HEK293 (cell line): Measurements from ENCODE around the gene NCR3LG1.

Experiments used
- CTCF ChIA-PET: fragments of 350-600 bp; formaldehyde crosslinking; extraction: SDS; loops from one replicate; lab custom pipeline; 2021; ENCODE audit warnings: antibody characterized with exemption; lab: Yijun Ruan, JAX
- POLR2A ChIA-PET: fragments of 300-600 bp; formaldehyde crosslinking; extraction: SDS; loops from one replicate; lab custom pipeline; 2020; ENCODE audit warnings: antibody characterized with exemption, inconsistent platforms; lab: Yijun Ruan, JAX
- H3K27ac ChIP-seq: fragments of 200-500 bp; sonication (Bioruptor generic); 2 replicates; pipeline ENCODE4 v1.5.1; 2014; ENCODE audit warnings: low read depth, low read length, control low read depth, inconsistent platforms; ENCODE audit errors: extremely low read depth
- H3K36me3 ChIP-seq, 2 experiments: fragments of 200-500 bp in 1 of 2; sonication (Bioruptor generic) in 1 of 2; 1 replicate in 1 of 2; 2 replicates in 1 of 2; pipeline ENCODE4 v1.5.1; 2014 to 2017; ENCODE audit warnings: inconsistent platforms in 2 of 2, low read length in 2 of 2; ENCODE audit not compliant: control insufficient read depth in 2 of 2, insufficient read depth in 1 of 2
- H3K4me1 ChIP-seq: fragments of 200-500 bp; sonication (Bioruptor generic); 2 replicates; pipeline ENCODE4 v1.5.1; 2014; ENCODE audit warnings: mild to moderate bottlenecking, low read length, inconsistent platforms; ENCODE audit not compliant: control insufficient read depth, insufficient read depth
- H3K4me3 ChIP-seq: 2 replicates; pipeline ENCODE4 v1.5.1; 2011; ENCODE audit warnings: low read depth, mild to moderate bottlenecking, control low read depth, low read length, moderate library complexity
- H3K9me3 ChIP-seq: fragments of 200-500 bp; sonication (Bioruptor generic); 2 replicates; pipeline ENCODE4 v1.5.1; 2014; ENCODE audit warnings: low read depth, low read length, inconsistent platforms; ENCODE audit not compliant: control insufficient read depth, insufficient read depth
- HOXA7 ChIP-seq: sonication (generic); formaldehyde crosslinking; IDR thresholded peaks from 2 replicates; pipeline ENCODE4 v1.8.1; 2022; ENCODE audit warnings: missing genetic modification reagents, borderline replicate concordance
- KLF10 ChIP-seq: fragments of 450-650 bp; IDR thresholded peaks from 2 replicates; pipeline ENCODE4 v1.5.1; 2018; ENCODE audit warnings: missing biosample characterization, mild to moderate bottlenecking, missing genetic modification characterization
- KLF8 ChIP-seq: fragments of 450-650 bp; formaldehyde crosslinking; IDR thresholded peaks from 2 replicates; pipeline ENCODE4 v1.5.1; 2016; ENCODE audit warnings: missing biosample characterization, missing genetic modification characterization
- TRIM28 ChIP-seq: IDR thresholded peaks from 2 replicates; pipeline ENCODE4 v1.6.1; 2011; ENCODE audit warnings: low read length, control low read depth, borderline replicate concordance
- YY2 ChIP-seq: fragments of 450-650 bp; formaldehyde crosslinking; IDR thresholded peaks from 2 replicates; pipeline ENCODE4 v1.5.1; 2016; ENCODE audit warnings: missing biosample characterization, missing genetic modification characterization
- ZBTB1 ChIP-seq: fragments of 450-650 bp; formaldehyde crosslinking; IDR thresholded peaks from 2 replicates; pipeline ENCODE4 v1.5.1; 2016; ENCODE audit warnings: missing biosample characterization, missing genetic modification characterization
- ZBTB44 ChIP-seq: fragments of 450-650 bp; IDR thresholded peaks from 2 replicates; pipeline ENCODE4 v1.5.1; 2018; ENCODE audit warnings: missing biosample characterization, mild to moderate bottlenecking, missing genetic modification characterization
- ZBTB6 ChIP-seq: fragments of 450-650 bp; formaldehyde crosslinking; IDR thresholded peaks from 2 replicates; pipeline ENCODE4 v1.5.1; 2017; ENCODE audit warnings: missing biosample characterization, missing genetic modification characterization
- ZFHX2 ChIP-seq: fragments of 450-650 bp; formaldehyde crosslinking; conservative IDR thresholded peaks from 2 replicates; pipeline ENCODE4 v1.5.1; 2016; ENCODE audit warnings: missing biosample characterization, missing genetic modification characterization
- ZNF239 ChIP-seq: fragments of 450-650 bp; formaldehyde crosslinking; IDR thresholded peaks from 2 replicates; pipeline ENCODE4 v1.5.1; 2016; ENCODE audit warnings: missing biosample characterization, missing genetic modification characterization
- ZNF24 ChIP-seq: fragments of 450-650 bp; formaldehyde crosslinking; IDR thresholded peaks from 2 replicates; pipeline ENCODE4 v1.5.1; 2016; ENCODE audit warnings: missing biosample characterization, missing genetic modification characterization
- ZNF26 ChIP-seq: fragments of 450-650 bp; formaldehyde crosslinking; IDR thresholded peaks from 2 replicates; pipeline ENCODE4 v1.5.1; 2016; ENCODE audit warnings: missing biosample characterization, missing genetic modification characterization
- ZNF280C ChIP-seq: fragments of 450-650 bp; formaldehyde crosslinking; IDR thresholded peaks from 2 replicates; pipeline ENCODE4 v1.5.1; 2016; ENCODE audit warnings: missing biosample characterization, missing genetic modification characterization
- ZNF37A ChIP-seq: fragments of 450-650 bp; IDR thresholded peaks from 2 replicates; pipeline ENCODE4 v1.5.1; 2018; ENCODE audit warnings: missing biosample characterization, missing genetic modification characterization
- ZNF398 ChIP-seq: fragments of 450-650 bp; formaldehyde crosslinking; IDR thresholded peaks from 2 replicates; pipeline ENCODE4 v1.5.1; 2017; ENCODE audit warnings: missing biosample characterization, missing genetic modification characterization
- ZNF513 ChIP-seq: fragments of 450-650 bp; IDR thresholded peaks from 2 replicates; pipeline ENCODE4 v1.5.1; 2018; ENCODE audit warnings: missing biosample characterization, missing genetic modification characterization
- ZNF544 ChIP-seq: fragments of 450-650 bp; formaldehyde crosslinking; IDR thresholded peaks from 2 replicates; pipeline ENCODE4 v1.5.0; 2017; ENCODE audit warnings: missing biosample characterization, missing genetic modification characterization
- ZNF560 ChIP-seq: fragments of 450-650 bp; formaldehyde crosslinking; IDR thresholded peaks from 2 replicates; pipeline ENCODE4 v1.5.1; 2017; ENCODE audit warnings: missing biosample characterization, missing genetic modification characterization, borderline replicate concordance
- ZNF596 ChIP-seq: fragments of 450-650 bp; IDR thresholded peaks from 2 replicates; pipeline ENCODE4 v1.5.0; 2018; ENCODE audit warnings: missing biosample characterization, mild to moderate bottlenecking, missing genetic modification characterization, moderate library complexity
- ZNF600 ChIP-seq: fragments of 450-650 bp; formaldehyde crosslinking; IDR thresholded peaks from 2 replicates; pipeline ENCODE4 v1.5.1; 2016; ENCODE audit warnings: missing biosample characterization, missing genetic modification characterization
- ZNF660 ChIP-seq: fragments of 450-650 bp; IDR thresholded peaks from 2 replicates; pipeline ENCODE4 v1.5.1; 2018; ENCODE audit warnings: missing biosample characterization, mild to moderate bottlenecking, missing genetic modification characterization
- ZNF670 ChIP-seq: fragments of 450-650 bp; formaldehyde crosslinking; IDR thresholded peaks from 2 replicates; pipeline ENCODE4 v1.5.1; 2016; ENCODE audit warnings: missing biosample characterization, missing genetic modification characterization, low read depth

The NCR3LG1 gene

GRCh38 chr11:17366495-17366894, 14.9 kb downstream of the NCR3LG1 start (continued):
- TF ChIP-seq ZNF239 (tag by site-specific recombination) (no peak), ZBTB1 (tag by site-specific recombination) (no peak), ZNF560 (tag by site-specific recombination) (no peak), YY2 (tag by site-specific recombination) (no peak), ZFHX2 (tag by site-specific recombination) (no peak), ZNF596 (no peak), ZNF544 (tag by site-specific recombination) (no peak)

GRCh38 chr11:17368551-17368950, 17.0 kb downstream of the NCR3LG1 start:
- TF ChIP-seq ZNF398 (tag by site-specific recombination): no peak
- TF ChIP-seq ZNF670: no peak
- no peak for TF ChIP-seq KLF8 (tag by site-specific recombination)
- no peak for TF ChIP-seq ZNF37A (tag by site-specific recombination)
- TF ChIP-seq ZNF600: no peak
- no peak for TF ChIP-seq ZNF544 (tag by site-specific recombination)
- no peak for TF ChIP-seq HOXA7 (CRISPR knock-in tag)
- TF ChIP-seq ZNF280C (tag by site-specific recombination): no peak
- no peak for TF ChIP-seq ZNF24 (tag by site-specific recombination)
- TF ChIP-seq KLF10 (tag by site-specific recombination): no peak
- no peak for TF ChIP-seq ZBTB6 (tag by site-specific recombination)
- no peak for TF ChIP-seq ZBTB44 (tag by site-specific recombination)
- TF ChIP-seq ZNF513 (tag by site-specific recombination): no peak
- no peak for TF ChIP-seq TRIM28
- no peak for TF ChIP-seq ZNF26 (tag by site-specific recombination)
- no peak for TF ChIP-seq ZNF660 (tag by site-specific recombination)
- Histone ChIP-seq H3K4me1 (no peaks in the 10 kb centered on the region), H3K27ac (no peak overlapping the region), H3K9me3 (no peaks in the 10 kb centered on the region), H3K4me3 (no peak overlapping the region), H3K36me3 (peaks cover 0 to 81% of the 10 kb centered on the region in 2 experiments; a peak in 2 of 3 replicates)
- ChIA-PET POLR2A (no interaction called here), CTCF (no interaction called here)
